K562 (cell line): ENCODE data around the gene ZNRF3.

ENCODE experiments used
- CTCF ChIP-seq, 3 experiments: IDR thresholded peaks in 2 of 3; conservative IDR thresholded peaks in 1 of 3; 2 replicates each; pipeline ENCODE4 v1.5.1; 2011 to 2012; ENCODE audit warnings: low read length in 3 of 3, mild to moderate bottlenecking in 3 of 3, control low read depth in 2 of 3, improper control_type of control experiment in 1 of 3, inconsistent platforms in 1 of 3, low read depth in 1 of 3, mixed read lengths in 1 of 3, moderate library complexity in 1 of 3; ENCODE audit not compliant: insufficient read depth in 2 of 3
- ETV6 ChIP-seq, 3 experiments: fragments of 150-350 bp in 1 of 3; sonication (generic) in 1 of 3; formaldehyde crosslinking in 1 of 3; IDR thresholded peaks; 2 replicates each; pipeline versions ENCODE4 v1.6.1 to v1.8.0; 2014 to 2022; ENCODE audit warnings: borderline replicate concordance in 2 of 3, low read depth in 2 of 3, antibody characterized with exemption in 1 of 3, low read length in 1 of 3, mild to moderate bottlenecking in 1 of 3, missing genetic modification reagents in 1 of 3
- EZH2 ChIP-seq: IDR thresholded peaks from 2 replicates; pipeline ENCODE4 v1.6.1; 2012; ENCODE audit warnings: low read depth, mild to moderate bottlenecking, inconsistent platforms, low read length, borderline replicate concordance
- FOXK2 ChIP-seq, 2 experiments: fragments of 450-650 bp; IDR thresholded peaks in 1 of 2; conservative IDR thresholded peaks in 1 of 2; 2 replicates each; pipeline ENCODE4 v1.6.1; 2016; ENCODE audit warnings: low read depth in 2 of 2, mild to moderate bottlenecking in 1 of 2
- FOXO4 ChIP-seq: fragments of 450-650 bp; formaldehyde crosslinking; IDR thresholded peaks from 2 replicates; pipeline ENCODE4 v1.4.0; 2020; ENCODE audit warnings: mild to moderate bottlenecking, moderate library complexity
- GTF2A2 ChIP-seq: IDR thresholded peaks from 2 replicates; pipeline ENCODE4 v1.6.1; 2016; ENCODE audit warnings: mild to moderate bottlenecking, missing genetic modification characterization, missing compliant biosample characterization
- POLR2AphosphoS5 ChIP-seq: IDR thresholded peaks from 2 replicates; pipeline ENCODE4 v1.6.1; 2011; ENCODE audit warnings: mild to moderate bottlenecking, low read depth, low read length, moderate library complexity; ENCODE audit not compliant: control insufficient read depth, insufficient read depth
- RB1 ChIP-seq: fragments of 450-650 bp; IDR thresholded peaks from 2 replicates; pipeline ENCODE4 v1.6.1; 2017; ENCODE audit warnings: low read depth, mild to moderate bottlenecking
- STAT5B ChIP-seq: fragments of 250-450 bp; sonication (Bioruptor Pico); IDR thresholded peaks from 2 replicates; pipeline ENCODE4 v1.8.0; 2021; ENCODE audit warnings: mild to moderate bottlenecking, inconsistent platforms
- TOE1 ChIP-seq, 2 experiments: fragments of 450-650 bp in 1 of 2; sonication (generic) in 1 of 2; formaldehyde crosslinking in 1 of 2; IDR thresholded peaks; 2 replicates each; pipeline versions ENCODE4 v1.7.1 to v1.8.0; 2016 to 2022; ENCODE audit warnings: borderline replicate concordance in 2 of 2, mild to moderate bottlenecking in 2 of 2, antibody characterized with exemption in 1 of 2, inconsistent platforms in 1 of 2, low read depth in 1 of 2, missing genetic modification reagents in 1 of 2, moderate library complexity in 1 of 2
- USF2 ChIP-seq: sonication (generic); formaldehyde crosslinking; IDR thresholded peaks from 2 replicates; pipeline ENCODE4 v1.5.0; 2020; ENCODE audit warnings: missing genetic modification reagents
- TF ChIP-seq, protein P1 (sequence below): fragments of 450-650 bp; conservative IDR thresholded peaks from 2 replicates; pipeline ENCODE4 v1.6.1; 2016; ENCODE audit warnings: missing genetic modification characterization, low read depth, mild to moderate bottlenecking, missing compliant biosample characterization, moderate library complexity
- TF ChIP-seq, protein P2 (sequence below): fragments of 450-650 bp; formaldehyde crosslinking; IDR thresholded peaks from 2 replicates; pipeline ENCODE4 v1.4.0; 2022; ENCODE audit warnings: missing genetic modification characterization

GRCh38 chr22:28955817-28956216 is 72.4 kb downstream of the ZNRF3 start:
- TF ChIP-seq, protein P1, sequence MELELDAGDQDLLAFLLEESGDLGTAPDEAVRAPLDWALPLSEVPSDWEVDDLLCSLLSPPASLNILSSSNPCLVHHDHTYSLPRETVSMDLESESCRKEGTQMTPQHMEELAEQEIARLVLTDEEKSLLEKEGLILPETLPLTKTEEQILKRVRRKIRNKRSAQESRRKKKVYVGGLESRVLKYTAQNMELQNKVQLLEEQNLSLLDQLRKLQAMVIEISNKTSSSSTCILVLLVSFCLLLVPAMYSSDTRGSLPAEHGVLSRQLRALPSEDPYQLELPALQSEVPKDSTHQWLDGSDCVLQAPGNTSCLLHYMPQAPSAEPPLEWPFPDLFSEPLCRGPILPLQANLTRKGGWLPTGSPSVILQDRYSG (tag), result no peak
- no peak for TF ChIP-seq TOE1 (IDR thresholded peaks at IDR 0.05; ENCODE audit: borderline replicate concordance)
- no peak for TF ChIP-seq TOE1 (CRISPR knock-in tag; IDR thresholded peaks at IDR 0.05; ENCODE audit: borderline replicate concordance, low read depth)
- no peak for TF ChIP-seq USF2 (CRISPR knock-in tag)
- no peak for TF ChIP-seq FOXO4 (CRISPR knock-in tag)
- no peak for TF ChIP-seq POLR2AphosphoS5
- TF ChIP-seq, protein P2, sequence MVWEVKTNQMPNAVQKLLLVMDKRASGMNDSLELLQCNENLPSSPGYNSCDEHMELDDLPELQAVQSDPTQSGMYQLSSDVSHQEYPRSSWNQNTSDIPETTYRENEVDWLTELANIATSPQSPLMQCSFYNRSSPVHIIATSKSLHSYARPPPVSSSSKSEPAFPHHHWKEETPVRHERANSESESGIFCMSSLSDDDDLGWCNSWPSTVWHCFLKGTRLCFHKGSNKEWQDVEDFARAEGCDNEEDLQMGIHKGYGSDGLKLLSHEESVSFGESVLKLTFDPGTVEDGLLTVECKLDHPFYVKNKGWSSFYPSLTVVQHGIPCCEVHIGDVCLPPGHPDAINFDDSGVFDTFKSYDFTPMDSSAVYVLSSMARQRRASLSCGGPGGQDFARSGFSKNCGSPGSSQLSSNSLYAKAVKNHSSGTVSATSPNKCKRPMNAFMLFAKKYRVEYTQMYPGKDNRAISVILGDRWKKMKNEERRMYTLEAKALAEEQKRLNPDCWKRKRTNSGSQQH (CRISPR knock-in tag), result no peak
- no peak for TF ChIP-seq RB1
- no peak for TF ChIP-seq STAT5B (CRISPR knock-in tag)
- TF ChIP-seq ETV6 (IDR thresholded peaks at IDR 0.05; ENCODE audit: borderline replicate concordance in 1 of 2, low read depth in 2 of 2, low read length in 1 of 2), result no peak
- no peak for TF ChIP-seq ETV6 (CRISPR knock-in tag; IDR thresholded peaks at IDR 0.05; ENCODE audit: borderline replicate concordance)
- no peak for TF ChIP-seq GTF2A2 (tag)
- no peak for TF ChIP-seq EZH2
- TF ChIP-seq CTCF (IDR thresholded peaks at IDR 0.05 in 2 of 3, conservative IDR thresholded peaks at IDR 0.05 in 1 of 3; ENCODE audit: insufficient read depth in 2 of 3, low read depth in 1 of 3, low read length in 3 of 3), result no peak
- TF ChIP-seq FOXK2 (conservative IDR thresholded peaks at IDR 0.05 in 1 of 2, IDR thresholded peaks at IDR 0.05 in 1 of 2; ENCODE audit: low read depth in 2 of 2), result no peak
